Activated naive CD8-positive, alpha-beta T cell treated with anti-CD3 and anti-CD28 coated beads, Interleukin-2, amount 10 ng/mL, durations not matched to agents 7 days and 5 days (primary cell): ENCODE results near the gene LGMN. TPM values are rescaled to one million over a fixed set of nuclear protein-coding genes. Genes with fewer than 3 reads are reported as not detected.
A peak's percentile ranks its signal among the peaks of the same experiment; 100 is the strongest.
"Not testable (repeated sequence)": the region's sequence is repeated elsewhere in the genome, so short reads cannot be mapped to it uniquely, and the experiment has no call there.

Source experiments
- ATAC-seq: fragments of 150-1000 bp; cut with Tn5 transposase; one replicate; pipeline ENCODE4 v1.10.0; 2021; ENCODE audit warnings: low read depth, moderate library complexity
- POLR2A ChIA-PET: fragments of 350-600 bp; sonication (Branson Sonifier 250); formaldehyde crosslinking; loops from one replicate; lab custom pipeline; 2021; ENCODE audit warnings: antibody characterized with exemption; lab: Charles Lee
- DNase-seq: peaks from one replicate; pipeline ENCODE4 v3.0.0; 2021
- H3K27ac Mint-ChIP-seq: one replicate; pipeline ENCODE4 v1.8.0; 2022; ENCODE audit warnings: mild to moderate bottlenecking, mixed read lengths
- H3K27me3 Mint-ChIP-seq: one replicate; pipeline ENCODE4 v1.8.0; 2022; ENCODE audit warnings: mild to moderate bottlenecking, moderate library complexity, mixed read lengths
- H3K36me3 Mint-ChIP-seq: one replicate; pipeline ENCODE4 v1.8.0; 2021; ENCODE audit warnings: mild to moderate bottlenecking, mixed read lengths
- H3K4me1 Mint-ChIP-seq: one replicate; pipeline ENCODE4 v1.8.0; 2021; ENCODE audit warnings: mixed read lengths
- H3K4me3 Mint-ChIP-seq: one replicate; pipeline ENCODE4 v1.8.0; 2022; ENCODE audit warnings: mild to moderate bottlenecking, moderate library complexity, mixed read lengths
- H3K9me3 Mint-ChIP-seq: one replicate; pipeline ENCODE4 v1.8.0; 2021; ENCODE audit warnings: mixed read lengths
- total RNA-seq, 2 experiments: library from RNA; stranded (reverse); gene quantifications; one replicate each; pipeline ENCODE4 v1.2.3, GENCODE V29; 2021

Gene LGMN
- total RNA-seq, 2 experiments from 2014 or later, result 13.4 to 16.7 TPM

DNA sequence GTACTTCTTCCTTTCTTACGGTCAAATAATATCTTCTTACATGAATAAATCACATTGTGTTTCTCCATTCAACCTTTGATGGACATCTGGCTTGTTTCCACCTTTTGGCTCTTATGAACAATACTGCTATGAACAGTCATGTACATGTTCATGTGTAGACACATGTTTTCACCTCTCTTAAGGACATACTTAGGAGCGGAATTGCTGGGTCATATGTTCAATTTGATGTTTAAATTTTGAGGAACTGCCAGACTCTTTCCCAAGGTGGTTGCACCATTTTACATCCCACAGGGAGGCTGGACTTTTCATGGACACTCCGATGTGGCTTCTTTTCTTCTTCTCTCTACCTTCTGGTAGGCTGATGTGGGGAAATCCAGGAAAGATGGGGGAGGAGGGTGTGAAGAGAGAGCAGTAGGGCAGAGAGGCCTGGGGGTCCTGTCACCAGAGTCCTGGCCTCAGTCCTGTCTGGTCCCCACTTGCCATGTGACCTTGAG, 16.8 kb downstream of the LGMN start:
- POLR2A ChIA-PET, result no interaction called here
- no peak overlapping the region for H3K27ac Mint-ChIP-seq

DNA sequence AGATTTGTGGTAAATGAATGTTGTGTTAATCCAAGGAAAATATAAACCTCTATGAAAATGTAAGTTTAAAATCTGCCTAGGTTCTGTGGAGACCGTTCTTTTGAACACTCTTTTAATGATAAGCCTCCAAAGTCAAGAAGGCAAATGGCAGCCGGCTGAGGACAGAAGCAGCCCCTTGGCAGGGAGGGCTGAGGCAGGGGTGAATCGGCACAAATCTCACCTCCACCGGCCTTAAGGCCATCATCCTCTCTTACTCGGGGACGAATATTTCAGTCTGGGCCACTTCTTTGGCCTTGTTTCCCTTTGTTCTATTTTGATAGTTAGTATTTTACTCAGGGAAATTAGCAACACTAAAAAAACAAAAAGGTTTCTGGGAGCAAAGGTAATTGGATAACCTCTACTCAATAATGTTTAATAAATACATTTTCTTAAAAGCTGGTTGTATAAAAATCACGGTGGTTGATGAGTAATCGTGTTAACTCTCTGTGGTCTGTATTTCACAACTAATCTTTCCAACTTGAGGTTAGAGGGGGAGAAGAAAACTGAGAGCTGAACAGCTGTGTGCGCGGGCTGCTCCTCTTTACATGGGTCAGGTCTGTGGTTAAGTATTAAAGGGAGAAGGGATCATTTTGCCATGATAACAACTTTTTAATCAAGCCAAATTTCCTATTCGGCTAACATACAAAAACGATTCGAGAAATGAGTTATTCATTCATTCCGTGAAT, 18.6 kb downstream of the LGMN start:
- no peak for ATAC-seq

More for the DNA sequence above, 16.8 kb downstream of the LGMN start:
- Mint-ChIP-seq H3K36me3 (peaks cover 11% of the 10 kb centered on the region), H3K9me3 (peaks cover 6% of the 10 kb centered on the region), H3K4me3 (no peak overlapping the region), H3K27me3 (peaks cover 38% of the 10 kb centered on the region), H3K4me1 (peaks cover 10% of the 10 kb centered on the region)
- ATAC-seq (no peak), DNase-seq (no peak)

DNA sequence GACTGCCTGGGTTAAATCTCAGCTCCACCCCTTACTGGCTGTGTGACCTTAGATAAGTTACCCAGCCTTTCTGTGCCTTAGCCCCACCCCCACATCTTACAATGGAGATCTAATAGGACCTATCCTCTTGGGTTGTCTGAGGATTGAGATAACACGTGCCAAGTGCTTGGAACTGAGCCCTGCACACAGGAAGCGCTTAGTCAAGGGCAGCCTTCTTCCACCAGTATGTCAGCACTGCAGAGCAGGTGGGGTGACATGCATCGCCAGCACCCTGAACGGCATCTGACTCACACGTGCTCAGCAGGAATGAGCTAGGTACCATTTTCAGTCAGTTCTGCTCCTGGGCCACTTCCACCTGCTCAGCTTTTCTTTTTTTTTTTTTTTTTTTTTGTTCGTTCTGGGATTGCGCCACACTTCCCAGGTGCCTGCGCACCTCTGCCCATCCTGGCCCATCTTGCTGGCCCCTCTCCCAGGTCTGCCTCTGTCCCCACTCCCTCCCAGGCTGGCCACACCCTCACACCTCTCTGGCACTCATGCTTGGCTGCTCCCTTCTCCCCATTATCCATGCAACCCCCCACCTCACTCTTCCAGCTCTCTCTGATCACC, 19.6 kb downstream of the LGMN start:
- peaks cover 11% of the 10 kb centered on the region for H3K36me3 Mint-ChIP-seq
- H3K4me3 Mint-ChIP-seq, result no peak overlapping the region
- peaks cover 12% of the 10 kb centered on the region for H3K4me1 Mint-ChIP-seq
- ATAC-seq, result peak; percentile 54
- H3K9me3 Mint-ChIP-seq, result peaks cover 6% of the 10 kb centered on the region
- POLR2A ChIA-PET, result interaction anchor here (0.6 kb wide), 2 partner anchors 20 to 565 kb away, joined by 3 read pairs; no protein-coding TSS in a partner anchor
- H3K27ac Mint-ChIP-seq, result no peak overlapping the region
- peaks cover 29% of the 10 kb centered on the region for H3K27me3 Mint-ChIP-seq
- DNase-seq, result no peak

More for the DNA sequence above, 18.6 kb downstream of the LGMN start:
- H3K27me3 Mint-ChIP-seq, result peaks cover 37% of the 10 kb centered on the region
- peaks cover 11% of the 10 kb centered on the region for H3K36me3 Mint-ChIP-seq
- peaks cover 6% of the 10 kb centered on the region for H3K9me3 Mint-ChIP-seq
- H3K4me3 Mint-ChIP-seq, result no peak overlapping the region
- H3K27ac Mint-ChIP-seq, result no peak overlapping the region
- peaks cover 12% of the 10 kb centered on the region for H3K4me1 Mint-ChIP-seq
- no peak for DNase-seq
- POLR2A ChIA-PET, result no interaction called here

DNA sequence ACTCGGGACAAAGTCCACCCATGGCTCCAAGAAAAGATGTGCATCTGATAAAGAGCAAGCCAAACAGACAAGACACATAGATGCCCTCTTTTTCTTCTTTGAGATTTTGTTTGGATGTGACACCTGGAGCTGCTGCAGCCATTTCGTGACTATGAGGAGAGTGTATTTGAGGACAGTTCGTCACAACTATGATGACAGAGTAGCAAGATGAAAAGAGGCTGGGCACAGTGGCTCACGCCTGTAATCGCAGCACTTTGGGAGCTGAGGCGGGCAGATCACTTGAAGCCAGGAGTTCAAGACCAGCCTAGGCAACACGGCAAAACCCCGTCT, 21.5 kb downstream of the LGMN start:
- Mint-ChIP-seq H3K27me3 (peaks cover 27% of the 10 kb centered on the region), H3K4me3 (no peak overlapping the region), H3K9me3 (peaks cover 6% of the 10 kb centered on the region), H3K27ac (no peak overlapping the region), H3K4me1 (peaks cover 12% of the 10 kb centered on the region), H3K36me3 (peaks cover 11% of the 10 kb centered on the region)
- ATAC-seq (no peak), DNase-seq (no peak)
- POLR2A ChIA-PET, result no interaction called here

DNA sequence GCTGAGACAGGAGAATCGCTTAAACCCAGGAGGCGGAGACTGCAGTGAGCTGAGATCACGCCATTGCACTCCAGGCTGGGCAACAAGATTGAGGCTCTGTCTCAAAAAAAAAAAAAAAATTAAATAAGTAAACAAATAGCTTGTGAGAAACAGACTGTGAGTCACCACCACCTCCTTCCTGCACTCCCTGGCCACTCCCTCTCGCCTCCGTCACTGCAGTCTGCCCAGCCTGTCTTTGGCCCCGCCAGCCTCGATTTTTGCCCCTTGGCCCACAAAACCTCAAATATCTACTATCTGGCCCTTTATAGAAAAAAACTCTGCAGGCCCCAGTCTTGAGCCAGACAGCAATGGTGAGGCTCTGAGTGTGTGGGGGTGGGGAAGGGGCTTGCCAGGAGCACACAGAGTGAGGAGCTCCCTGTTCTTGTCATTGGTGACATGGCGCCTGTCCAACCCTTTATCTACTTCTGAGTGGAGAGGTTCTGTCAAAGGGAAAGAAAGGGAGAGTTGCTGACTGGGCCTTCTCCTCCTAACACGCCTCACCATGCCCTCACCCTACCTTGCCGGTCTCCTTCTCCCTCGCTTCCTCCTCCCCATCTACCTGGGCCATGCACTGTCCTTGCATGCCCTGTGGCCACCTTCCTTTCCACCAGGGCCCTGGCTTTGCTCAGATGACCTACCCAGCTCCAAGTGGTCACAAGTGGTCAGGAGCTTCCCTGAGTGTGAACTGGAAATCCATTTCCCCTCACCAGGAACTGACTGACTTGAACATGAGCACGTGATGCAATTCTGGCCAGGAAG, 22.1 kb downstream of the LGMN start:
- no peak overlapping the region for H3K4me3 Mint-ChIP-seq
- peaks cover 12% of the 10 kb centered on the region for H3K4me1 Mint-ChIP-seq
- peaks cover 1% of the 10 kb centered on the region for H3K9me3 Mint-ChIP-seq
- POLR2A ChIA-PET, result no interaction called here
- DNase-seq, result no peak
- ATAC-seq, result peak; percentile 38
- H3K27me3 Mint-ChIP-seq, result peaks cover 26% of the 10 kb centered on the region
- no peak overlapping the region for H3K27ac Mint-ChIP-seq
- peaks cover 6% of the 10 kb centered on the region for H3K36me3 Mint-ChIP-seq

DNA sequence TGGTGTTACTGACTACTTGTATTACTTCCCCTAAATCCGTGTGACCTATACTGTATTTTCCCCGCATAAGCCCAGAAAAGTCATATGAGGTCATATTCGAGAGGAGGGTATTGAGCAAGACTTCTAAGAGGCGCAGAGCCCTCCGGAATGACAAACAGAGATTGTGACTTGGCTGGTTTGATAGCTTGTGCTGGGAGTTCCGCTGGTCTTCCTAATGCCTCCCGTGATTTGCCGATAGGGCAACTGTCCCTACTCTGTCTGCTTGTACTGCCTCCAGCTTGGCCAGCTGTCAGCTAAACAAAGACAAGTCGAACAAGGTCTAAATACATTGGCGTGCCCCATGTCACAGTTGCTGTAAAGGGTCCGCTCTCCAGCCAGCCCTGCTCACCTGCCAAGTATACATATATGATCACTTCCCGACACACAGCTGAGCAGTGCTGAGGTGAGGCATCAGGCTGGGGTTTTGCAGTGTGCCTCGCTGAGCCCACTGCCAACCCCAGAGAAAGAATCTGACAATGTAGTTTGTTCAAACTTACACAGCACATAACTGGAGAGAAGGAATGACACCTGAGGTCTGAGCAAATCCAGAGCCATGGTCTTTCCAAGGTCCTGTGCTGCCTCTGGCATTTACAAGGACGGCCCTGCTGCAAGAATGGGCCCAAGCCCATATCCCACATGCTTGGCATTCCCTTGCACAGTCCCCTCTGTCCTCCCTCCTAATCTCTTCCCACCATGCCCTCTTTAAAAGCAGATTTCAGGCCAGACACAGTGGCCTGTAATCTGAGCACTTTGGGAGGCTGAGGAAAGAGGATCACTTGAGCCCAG, 23.7 kb downstream of the LGMN start:
- peaks cover 3% of the 10 kb centered on the region for H3K36me3 Mint-ChIP-seq
- H3K4me1 Mint-ChIP-seq, result peaks cover 8% of the 10 kb centered on the region
- peaks cover 17% of the 10 kb centered on the region for H3K27me3 Mint-ChIP-seq
- H3K9me3 Mint-ChIP-seq, result no peaks in the 10 kb centered on the region
- no peak overlapping the region for H3K4me3 Mint-ChIP-seq
- ATAC-seq (no peak), DNase-seq (no peak)
- H3K27ac Mint-ChIP-seq, result no peak overlapping the region
- POLR2A ChIA-PET, result no interaction called here

DNA sequence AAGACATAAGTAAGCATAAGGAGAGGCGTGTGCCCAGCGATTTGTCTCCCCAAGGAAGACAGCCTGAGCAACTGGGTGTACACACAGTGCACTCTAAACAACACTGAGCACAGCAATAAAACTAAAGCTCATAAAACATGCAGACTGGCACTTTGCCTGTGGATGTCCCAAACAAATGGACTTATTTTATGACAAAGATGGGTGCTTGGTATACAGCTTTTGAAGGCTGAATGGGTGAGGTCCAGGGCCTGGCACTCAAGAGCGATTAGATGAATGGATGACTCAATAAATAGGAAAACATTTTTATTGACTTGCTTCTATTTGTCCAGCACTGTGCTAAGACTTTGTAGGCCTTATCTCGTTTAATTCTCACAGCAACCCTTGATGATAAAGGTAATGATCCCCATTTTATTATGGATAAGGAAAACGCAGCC, 28.5 kb downstream of the LGMN start:
- peaks cover 4% of the 10 kb centered on the region for H3K27me3 Mint-ChIP-seq
- no peak for ATAC-seq
- no peaks in the 10 kb centered on the region for H3K36me3 Mint-ChIP-seq
- H3K4me3 Mint-ChIP-seq, result no peak overlapping the region
- H3K4me1 Mint-ChIP-seq, result no peaks in the 10 kb centered on the region
- no peak overlapping the region for H3K27ac Mint-ChIP-seq
- H3K9me3 Mint-ChIP-seq, result no peaks in the 10 kb centered on the region
- POLR2A ChIA-PET, result no interaction called here
- no peak for DNase-seq

DNA sequence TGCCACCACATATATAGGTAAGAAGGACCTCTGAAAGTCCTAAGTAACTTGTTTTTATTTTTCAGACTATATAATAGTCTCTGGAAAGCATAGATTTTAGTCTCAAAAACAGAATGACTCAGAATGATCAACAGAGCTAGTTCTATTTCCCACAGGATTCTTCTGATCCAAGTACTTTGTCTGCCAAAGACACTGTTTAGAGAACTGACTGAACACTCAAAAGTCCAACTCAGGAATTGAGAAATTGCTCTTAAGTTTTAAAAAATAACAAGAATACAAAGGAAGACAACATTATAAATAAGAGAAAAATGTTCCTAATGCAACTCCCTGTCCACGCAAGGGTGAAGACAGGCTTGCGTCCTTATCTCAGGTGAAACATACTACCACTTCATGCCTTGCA, 29.0 kb downstream of the LGMN start:
- Mint-ChIP-seq H3K36me3 (no peaks in the 10 kb centered on the region), H3K4me3 (no peak overlapping the region), H3K9me3 (no peaks in the 10 kb centered on the region), H3K27ac (no peak overlapping the region), H3K27me3 (peaks cover 4% of the 10 kb centered on the region), H3K4me1 (no peaks in the 10 kb centered on the region)
- POLR2A ChIA-PET, result no interaction called here
- DNase-seq (no peak), ATAC-seq (no peak)

DNA sequence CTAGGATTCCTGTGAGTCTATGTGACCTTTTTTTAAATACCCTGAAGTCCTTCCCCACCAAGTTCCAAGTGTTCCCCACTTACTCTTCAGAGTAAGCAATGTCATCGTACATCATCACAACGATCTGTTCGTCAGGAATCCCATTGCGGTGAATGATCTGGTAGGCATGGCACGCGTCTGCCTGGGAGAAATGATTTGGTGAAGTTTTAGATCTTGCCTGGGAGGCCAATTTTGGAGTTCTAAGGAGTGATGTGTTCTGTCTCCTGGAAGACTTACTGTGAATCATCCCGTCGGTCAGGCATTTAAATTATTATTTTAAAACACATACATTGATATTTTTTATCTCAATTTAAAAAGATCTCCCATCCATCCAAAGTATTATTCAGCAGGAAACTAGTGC, 29.8 kb downstream of the LGMN start:
- peaks cover 4% of the 10 kb centered on the region for H3K27me3 Mint-ChIP-seq
- H3K4me3 Mint-ChIP-seq, result no peak overlapping the region
- H3K27ac Mint-ChIP-seq, result no peak overlapping the region
- no peaks in the 10 kb centered on the region for H3K9me3 Mint-ChIP-seq
- H3K4me1 Mint-ChIP-seq, result no peaks in the 10 kb centered on the region
- POLR2A ChIA-PET, result no interaction called here
- H3K36me3 Mint-ChIP-seq, result no peaks in the 10 kb centered on the region
- ATAC-seq (no peak), DNase-seq (no peak)

DNA sequence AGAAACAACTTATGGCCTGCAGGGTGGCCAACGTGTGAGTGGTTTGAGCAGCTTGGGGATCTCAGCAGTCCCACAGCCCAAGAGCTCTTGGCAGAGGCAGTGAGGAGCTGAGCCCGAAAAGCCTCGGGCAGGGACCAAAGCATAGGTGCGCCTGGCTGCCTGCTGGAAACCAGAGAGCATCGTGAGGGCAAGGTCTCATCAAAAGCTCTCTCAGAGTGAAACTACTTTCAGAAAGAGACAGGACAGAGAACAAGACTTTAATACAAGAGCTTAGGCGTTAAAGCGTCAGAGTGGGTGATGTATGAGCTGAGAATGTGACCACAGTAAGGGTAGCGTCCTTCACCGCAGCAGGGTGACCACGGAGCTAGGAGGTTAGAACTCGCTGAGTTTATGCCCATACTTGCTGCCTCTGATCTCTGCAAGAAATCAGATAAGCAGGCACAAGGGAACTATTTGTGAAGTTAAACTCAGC, 30.8 kb downstream of the LGMN start:
- H3K4me1 Mint-ChIP-seq, result no peaks in the 10 kb centered on the region
- no peak overlapping the region for H3K27ac Mint-ChIP-seq
- H3K36me3 Mint-ChIP-seq, result no peaks in the 10 kb centered on the region
- POLR2A ChIA-PET, result no interaction called here
- ATAC-seq, result no peak
- H3K9me3 Mint-ChIP-seq, result no peaks in the 10 kb centered on the region
- no peak for DNase-seq
- H3K27me3 Mint-ChIP-seq, result peaks cover 4% of the 10 kb centered on the region
- no peak overlapping the region for H3K4me3 Mint-ChIP-seq

DNA sequence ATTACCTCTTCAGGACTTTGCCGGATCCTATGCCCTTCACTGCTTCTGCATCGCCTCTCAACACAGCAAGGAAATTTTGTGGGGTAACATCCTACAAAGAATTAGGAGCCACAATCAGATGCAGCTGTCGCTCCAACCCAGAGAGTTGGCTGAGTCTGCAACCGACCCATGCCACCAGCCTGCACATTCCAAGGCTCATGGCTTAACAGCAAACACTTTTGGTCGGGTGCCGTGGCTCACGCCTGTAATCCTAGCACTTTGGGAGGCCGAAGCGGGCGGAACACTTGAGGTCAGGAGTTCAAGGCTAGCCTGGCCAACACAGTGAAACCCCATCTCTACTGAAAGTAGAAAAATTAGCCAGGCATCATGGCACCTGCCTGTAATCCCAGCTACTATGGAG, 32.3 kb downstream of the LGMN start:
- H3K9me3 Mint-ChIP-seq, result no peaks in the 10 kb centered on the region
- DNase-seq (no peak), ATAC-seq (no peak)
- H3K27ac Mint-ChIP-seq, result no peak overlapping the region
- H3K27me3 Mint-ChIP-seq, result peaks cover 2% of the 10 kb centered on the region
- no peak overlapping the region for H3K4me3 Mint-ChIP-seq
- no peaks in the 10 kb centered on the region for H3K4me1 Mint-ChIP-seq
- POLR2A ChIA-PET, result no interaction called here
- no peaks in the 10 kb centered on the region for H3K36me3 Mint-ChIP-seq

DNA sequence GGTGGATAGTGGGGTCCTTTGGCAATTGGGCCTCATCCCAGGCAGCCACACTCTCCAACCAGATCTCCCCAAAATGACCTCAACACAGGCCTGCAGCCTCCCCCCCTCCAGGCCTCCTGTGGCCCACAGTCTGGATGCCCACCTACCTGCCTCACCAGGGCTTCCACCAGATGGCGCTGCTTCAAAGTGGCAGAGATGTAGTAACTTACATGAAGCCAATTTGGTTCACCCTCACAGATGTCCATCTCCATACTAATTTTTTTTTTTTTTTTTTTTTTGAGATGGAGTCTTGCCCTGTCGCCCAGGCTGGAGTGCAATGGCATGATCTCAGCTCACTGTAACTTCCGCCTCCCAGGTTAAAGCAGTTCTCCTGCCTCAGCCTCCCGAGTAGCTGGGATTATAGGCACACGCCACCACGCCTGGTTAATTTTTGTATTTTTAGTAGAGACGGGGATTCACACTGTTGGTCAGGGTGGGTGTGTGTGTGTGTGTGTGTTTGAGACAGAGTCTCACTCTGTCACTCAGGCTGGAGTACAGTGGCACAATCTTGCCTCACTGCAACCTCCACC, 33.6 kb downstream of the LGMN start:
- ATAC-seq (peak; percentile 86), DNase-seq (peak; percentile 85)
- H3K27ac Mint-ChIP-seq, H3K4me3 Mint-ChIP-seq, H3K9me3 Mint-ChIP-seq, H3K4me1 Mint-ChIP-seq, H3K36me3 Mint-ChIP-seq, H3K27me3 Mint-ChIP-seq: not testable (repeated sequence)
- POLR2A ChIA-PET, result interaction anchor here (1.0 kb wide), 1 partner anchor 68 kb away, joined by 7 read pairs; no protein-coding TSS in a partner anchor
